ENCODE measurements around the gene ADAMTS8.

The ADAMTS8 gene

DNA sequence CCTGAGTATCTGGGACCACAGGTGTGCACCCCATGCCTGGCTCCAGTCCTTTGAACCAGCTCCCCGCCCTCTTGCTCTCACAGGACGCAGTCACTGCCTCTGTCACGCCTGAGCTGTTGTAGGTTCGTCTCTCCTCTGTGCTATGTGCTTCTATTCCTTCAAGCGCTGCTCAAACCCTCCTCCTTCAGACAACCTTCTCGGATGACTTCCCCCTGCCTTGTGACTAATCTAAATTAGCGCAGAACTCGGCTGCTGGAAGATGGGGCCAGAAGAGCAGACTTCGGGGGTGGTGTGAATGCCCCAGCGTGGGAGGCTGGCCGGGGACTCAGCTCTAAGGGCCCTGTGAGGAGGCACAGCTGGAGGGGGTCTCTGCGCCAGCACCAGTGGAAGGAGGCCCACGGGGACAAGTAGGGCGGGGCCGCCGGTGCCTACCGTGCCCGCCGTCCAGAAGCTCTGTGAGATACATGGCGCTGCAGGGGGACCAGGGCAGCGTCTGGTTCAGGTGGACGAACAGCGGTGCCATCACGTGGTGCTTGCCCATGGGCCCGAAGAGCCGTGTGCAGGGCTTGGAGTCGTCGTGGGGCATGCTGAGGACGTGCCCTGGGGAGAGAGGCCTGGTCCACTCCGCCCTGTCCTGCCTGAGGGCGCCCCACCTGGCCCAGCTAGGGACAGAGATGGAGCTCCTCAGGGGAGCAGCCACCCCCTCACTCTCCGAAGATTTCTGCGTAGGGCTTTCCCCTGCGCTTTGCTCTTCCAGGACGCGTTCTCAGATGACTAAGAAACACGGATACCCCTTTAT, 12.5 kb downstream of the ADAMTS8 start:
- no peaks in the 10 kb centered on the region for H3K9me3 ChIP-seq
- TF ChIP-seq, protein P1, sequence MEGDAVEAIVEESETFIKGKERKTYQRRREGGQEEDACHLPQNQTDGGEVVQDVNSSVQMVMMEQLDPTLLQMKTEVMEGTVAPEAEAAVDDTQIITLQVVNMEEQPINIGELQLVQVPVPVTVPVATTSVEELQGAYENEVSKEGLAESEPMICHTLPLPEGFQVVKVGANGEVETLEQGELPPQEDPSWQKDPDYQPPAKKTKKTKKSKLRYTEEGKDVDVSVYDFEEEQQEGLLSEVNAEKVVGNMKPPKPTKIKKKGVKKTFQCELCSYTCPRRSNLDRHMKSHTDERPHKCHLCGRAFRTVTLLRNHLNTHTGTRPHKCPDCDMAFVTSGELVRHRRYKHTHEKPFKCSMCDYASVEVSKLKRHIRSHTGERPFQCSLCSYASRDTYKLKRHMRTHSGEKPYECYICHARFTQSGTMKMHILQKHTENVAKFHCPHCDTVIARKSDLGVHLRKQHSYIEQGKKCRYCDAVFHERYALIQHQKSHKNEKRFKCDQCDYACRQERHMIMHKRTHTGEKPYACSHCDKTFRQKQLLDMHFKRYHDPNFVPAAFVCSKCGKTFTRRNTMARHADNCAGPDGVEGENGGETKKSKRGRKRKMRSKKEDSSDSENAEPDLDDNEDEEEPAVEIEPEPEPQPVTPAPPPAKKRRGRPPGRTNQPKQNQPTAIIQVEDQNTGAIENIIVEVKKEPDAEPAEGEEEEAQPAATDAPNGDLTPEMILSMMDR (IDR thresholded peaks at IDR 0.05), result no peak
- H3K36me3 ChIP-seq, result no peaks in the 10 kb centered on the region
- H3K4me3 ChIP-seq, result no peak overlapping the region
- no peak overlapping the region for H3K27ac ChIP-seq
- DNase-seq, result no peak
- intact Hi-C loops (cut with DNase I; ENCODE audit: low total_unique reads), result no loop called here
- peaks cover 0 to 31% (median 12%) of the 10 kb centered on the region in 4 donors for H3K4me1 ChIP-seq
- no peaks in the 10 kb centered on the region for H3K27me3 ChIP-seq

- intact Hi-C loops (cut with DNase I; ENCODE audit: low total_unique reads), result no loop called here
- DNase-seq, result no peak
- H3K27me3 ChIP-seq, result no peaks in the 10 kb centered on the region
- peak overlapping the region; percentile 37 to 64 for H3K27ac ChIP-seq
- peaks cover 0 to 31% (median 12%) of the 10 kb centered on the region in 4 donors for H3K4me1 ChIP-seq
- no peaks in the 10 kb centered on the region for H3K36me3 ChIP-seq
- TF ChIP-seq, protein P1 (IDR thresholded peaks at IDR 0.05), result no peak
- no peak overlapping the region for H3K4me3 ChIP-seq
- no peaks in the 10 kb centered on the region for H3K9me3 ChIP-seq
These were observed 14.0 kb downstream of the ADAMTS8 start for GRCh38 chr11:130414107-130415080.

DNA sequence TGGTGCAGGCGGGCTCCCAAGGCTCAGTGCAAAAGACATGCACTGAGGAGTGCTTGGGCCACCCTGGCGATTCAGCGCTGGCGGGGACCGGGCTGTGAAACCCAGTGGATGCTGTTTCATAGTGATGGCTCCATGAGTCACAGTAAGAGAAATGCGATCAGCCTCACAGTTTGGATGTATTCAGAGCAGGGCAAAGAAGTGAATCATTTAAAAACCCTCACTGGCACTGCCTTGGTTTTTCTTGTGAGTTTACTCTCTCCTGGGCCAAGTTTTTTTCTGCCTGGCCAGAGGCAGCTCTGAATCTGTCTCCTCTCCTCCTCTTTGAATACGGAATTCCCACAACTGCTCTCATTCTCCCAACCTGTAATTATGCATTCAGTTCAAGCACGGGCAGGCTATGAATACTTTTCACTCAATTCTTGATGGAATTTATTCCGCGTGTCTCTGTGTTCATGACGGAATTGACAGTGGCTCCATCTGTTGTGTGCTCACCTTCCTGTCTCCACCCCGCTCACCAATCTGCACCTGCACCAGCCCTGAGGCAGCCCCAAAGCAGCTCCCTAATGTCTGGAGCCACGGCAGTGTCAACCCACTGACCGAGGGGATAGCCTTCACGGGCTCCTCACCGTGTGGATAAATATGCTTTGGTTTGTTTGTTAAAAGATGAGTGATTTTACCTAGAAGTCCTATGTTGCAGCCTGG, 14.9 kb downstream of the ADAMTS8 start:
- peaks cover 0 to 27% (median 12%) of the 10 kb centered on the region in 4 donors for H3K4me1 ChIP-seq
- TF ChIP-seq, protein P1 (IDR thresholded peaks at IDR 0.05), result no peak
- no peak overlapping the region for H3K4me3 ChIP-seq
- no peaks in the 10 kb centered on the region for H3K9me3 ChIP-seq
- H3K27me3 ChIP-seq, result no peaks in the 10 kb centered on the region
- H3K27ac ChIP-seq, result peak overlapping the region; percentile 27 to 64
- no peaks in the 10 kb centered on the region for H3K36me3 ChIP-seq
- intact Hi-C loops (cut with DNase I; ENCODE audit: low total_unique reads), result no loop called here
- peak in 1 of 2 donors; percentile 77 for DNase-seq

DNA sequence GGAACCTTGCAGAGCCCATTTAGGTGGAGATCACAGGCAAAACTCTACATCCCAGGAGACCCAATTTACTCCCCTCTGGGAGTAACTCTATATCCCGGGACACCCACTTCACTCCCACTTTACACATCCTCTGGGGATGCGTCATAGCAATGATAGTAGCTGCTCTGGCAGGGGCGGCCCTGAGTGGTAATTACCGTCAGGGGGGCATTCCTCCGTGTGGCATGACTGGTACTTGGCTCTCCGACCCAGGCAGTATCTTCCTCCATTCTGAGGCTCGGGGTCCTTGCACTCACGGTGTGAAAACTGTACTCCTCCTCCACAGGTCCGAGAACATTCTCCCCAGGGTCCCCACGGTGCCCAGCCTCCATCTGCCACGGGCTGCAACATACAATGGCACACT, 17.2 kb downstream of the ADAMTS8 start:
- TF ChIP-seq, protein P1 (IDR thresholded peaks at IDR 0.05), result no peak
- peaks cover 0 to 32% (median 15%) of the 10 kb centered on the region in 4 donors for H3K4me1 ChIP-seq
- no peaks in the 10 kb centered on the region for H3K27me3 ChIP-seq
- DNase-seq, result no peak
- no peak overlapping the region for H3K4me3 ChIP-seq
- no peak overlapping the region for H3K27ac ChIP-seq
- H3K9me3 ChIP-seq, result no peaks in the 10 kb centered on the region
- intact Hi-C loops (cut with DNase I; ENCODE audit: low total_unique reads), result no loop called here
- no peaks in the 10 kb centered on the region for H3K36me3 ChIP-seq
